Measurements from ENCODE around the gene BAIAP2L2.
"Not testable (repeated sequence)": the region's sequence is repeated elsewhere in the genome, so short reads cannot be mapped to it uniquely, and the experiment has no call there.

Gene BAIAP2L2

DNA sequence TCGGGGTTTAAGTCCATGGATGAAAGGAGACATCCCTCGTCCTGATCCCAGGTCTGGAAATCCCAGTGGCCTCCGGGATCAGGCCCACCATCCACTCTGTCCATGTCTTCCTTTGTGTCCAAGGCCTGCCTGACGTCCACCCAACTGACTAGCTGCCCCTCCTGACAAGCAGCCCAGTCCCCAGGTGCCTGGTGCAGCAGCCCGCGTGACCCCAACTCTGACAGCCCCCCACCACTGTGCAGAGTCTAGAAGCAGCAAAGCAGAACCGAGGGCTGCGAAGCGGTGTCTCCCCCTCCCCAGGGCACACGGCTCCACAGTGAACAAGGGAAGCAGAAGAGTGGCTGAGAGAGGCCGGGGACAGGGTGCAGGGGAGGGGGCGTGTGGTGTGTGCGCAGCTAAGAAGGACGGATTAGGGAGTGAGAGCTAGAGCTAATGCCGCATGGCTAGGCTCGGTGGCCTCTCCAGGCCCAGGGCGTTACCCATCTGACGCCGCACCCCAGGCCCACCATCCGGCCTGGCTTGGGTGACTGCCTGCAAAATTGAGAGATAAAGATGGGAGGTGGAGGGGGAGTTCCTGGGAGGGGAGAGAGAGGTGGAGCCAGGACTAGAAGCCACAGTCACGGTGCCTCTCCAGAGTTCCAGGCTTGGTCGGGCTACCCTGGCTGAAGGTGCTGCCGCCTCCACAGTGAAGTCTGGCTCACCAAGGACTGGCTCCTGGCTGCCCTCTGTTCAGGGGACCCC lies 16.6 kb upstream of the BAIAP2L2 start:
- DNase-seq, result peak; percentile 78

DNA sequence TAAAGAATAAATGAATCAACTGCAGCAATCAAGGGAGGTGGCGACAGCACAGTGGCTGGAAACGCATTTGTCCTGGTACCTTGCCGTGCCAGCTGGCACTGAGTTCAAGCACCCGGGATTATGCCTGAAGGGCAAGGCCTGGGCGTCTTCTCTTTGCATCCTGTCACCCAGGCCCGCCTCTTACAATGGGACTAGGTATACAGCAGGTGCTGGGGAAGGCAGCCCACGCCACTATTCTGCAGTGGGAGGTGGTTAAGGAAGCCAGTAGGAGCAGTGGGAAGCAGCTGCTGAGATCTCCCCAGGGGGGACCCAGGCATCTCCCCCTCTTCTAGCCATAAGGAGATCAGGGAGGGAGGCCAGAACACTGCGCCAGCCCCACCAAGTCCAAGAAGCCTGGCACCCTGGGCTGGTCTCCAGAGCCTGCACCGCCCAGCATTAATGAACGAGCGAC lies 15.3 kb upstream of the BAIAP2L2 start:
- no peak for DNase-seq

DNA sequence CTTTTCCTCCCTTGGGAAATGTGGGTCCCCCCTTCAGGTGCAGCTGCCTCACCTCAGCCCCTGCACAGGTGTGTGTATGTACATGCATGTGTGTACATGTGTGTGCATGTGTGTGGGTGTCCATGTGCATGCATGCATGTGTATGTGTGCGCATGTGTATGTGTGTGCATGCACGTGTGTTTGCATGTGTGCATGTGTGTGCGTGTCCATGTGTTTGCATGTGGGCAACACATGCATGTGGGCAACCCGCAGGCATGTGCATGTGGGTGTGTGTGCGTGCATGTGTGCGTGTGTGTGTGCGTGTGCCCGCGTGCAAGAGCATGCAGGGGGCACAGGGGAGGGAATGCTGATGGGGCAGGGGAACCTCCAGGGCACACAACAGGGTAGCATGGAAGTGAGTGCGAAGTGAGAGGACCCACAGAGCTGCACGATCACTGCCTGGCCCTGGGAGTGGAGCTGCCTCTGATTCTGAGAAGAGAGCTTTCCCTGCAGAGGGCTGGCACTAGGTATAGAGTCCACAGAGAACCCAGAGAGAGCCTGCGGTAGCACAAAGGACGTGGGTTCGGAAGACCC lies 14.6 kb upstream of the BAIAP2L2 start:
- DNase-seq, result no peak

DNA sequence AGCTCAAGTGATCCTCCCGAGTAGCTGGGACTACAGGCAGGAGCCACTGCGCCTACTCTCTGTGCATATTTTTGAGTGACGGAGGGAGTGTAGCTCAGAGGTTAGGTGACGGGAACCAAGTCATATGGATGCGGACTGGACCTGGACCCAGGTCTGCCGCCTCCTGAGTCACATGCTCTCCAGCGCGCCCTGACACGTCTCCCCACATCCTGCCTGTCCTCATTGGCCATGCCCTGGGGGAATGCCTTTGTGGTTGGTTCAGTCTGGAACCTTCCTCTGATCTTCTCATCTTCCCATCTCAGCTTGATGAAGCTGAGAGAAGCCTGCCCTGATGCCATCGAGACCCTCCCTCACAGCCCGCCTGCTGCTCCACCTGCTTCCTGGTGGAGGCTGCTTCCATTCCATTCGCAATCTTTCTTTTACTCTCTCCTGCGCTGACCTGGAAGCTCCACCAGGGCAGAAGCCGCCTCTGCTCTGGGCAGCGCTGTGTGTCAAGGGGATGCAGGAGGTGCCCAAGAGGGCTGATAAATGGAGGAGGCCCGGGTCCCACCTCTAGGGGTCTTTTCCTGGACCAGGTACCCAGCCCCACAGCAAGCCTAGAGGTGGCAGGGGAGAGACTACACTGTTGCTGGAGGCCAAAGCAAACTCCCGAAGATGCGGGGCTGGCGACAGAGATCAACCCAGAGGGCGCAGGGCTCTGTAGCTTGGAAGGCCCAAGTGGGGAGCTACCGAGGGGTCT lies 13.9 kb upstream of the BAIAP2L2 start:
- no peak for DNase-seq

DNA sequence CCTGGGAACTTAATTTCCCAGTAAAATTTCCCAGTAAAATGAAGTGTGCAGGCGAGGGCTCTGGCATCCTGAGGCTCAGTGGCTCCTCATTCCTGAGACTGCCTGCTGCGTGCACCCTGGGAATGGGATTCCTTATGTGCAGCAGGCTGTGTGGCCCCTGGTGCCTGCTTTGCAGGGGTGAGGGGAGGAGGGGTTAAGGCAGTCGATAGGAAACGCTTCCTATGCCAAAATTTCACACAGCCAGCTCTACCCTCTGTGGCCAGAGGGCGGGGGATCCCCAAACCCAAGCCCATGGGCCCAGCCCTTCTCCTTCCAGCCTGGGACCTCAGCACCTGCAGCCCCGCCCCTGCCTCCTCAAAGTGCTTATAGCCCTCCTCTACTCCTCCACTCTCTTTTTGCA lies 12.1 kb upstream of the BAIAP2L2 start:
- no peak for DNase-seq

DNA sequence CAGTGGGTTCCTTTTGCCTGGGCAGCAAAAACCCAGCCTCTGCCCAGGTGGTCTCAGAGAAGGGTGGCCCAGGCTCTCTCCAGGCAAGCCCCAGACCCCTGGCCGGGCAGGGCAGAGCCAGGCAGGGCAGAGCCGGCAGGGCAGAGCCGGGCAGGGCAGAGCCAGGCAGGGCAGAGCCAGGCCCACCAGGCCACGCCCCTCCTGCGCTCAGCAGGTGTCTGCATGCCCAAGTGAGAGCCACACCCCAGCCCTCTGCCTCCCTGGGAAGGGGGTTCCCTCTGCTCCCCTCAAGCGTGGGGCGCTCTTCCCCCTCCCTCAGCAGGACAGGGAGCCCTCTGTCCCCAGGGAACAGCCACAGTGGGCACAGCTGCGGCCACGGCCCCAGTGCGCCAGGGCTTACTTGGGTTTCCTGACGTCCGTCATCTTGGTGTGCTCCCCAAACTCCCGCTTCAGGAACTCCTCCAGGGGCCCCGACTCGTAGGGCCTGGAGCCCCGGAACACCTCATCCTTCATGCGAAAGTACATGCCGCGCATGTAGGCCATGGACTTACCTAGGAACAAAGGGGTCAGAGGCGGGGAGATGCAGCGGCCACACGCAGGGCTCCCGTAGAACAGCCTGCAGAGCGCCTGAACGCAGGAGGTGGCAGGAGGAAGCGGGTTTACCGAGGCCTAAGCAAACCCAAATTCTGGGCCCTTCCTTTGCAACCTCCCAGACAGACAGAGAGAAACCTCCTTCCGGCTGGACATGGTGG lies 10.1 kb upstream of the BAIAP2L2 start:
- no peak for DNase-seq

DNA sequence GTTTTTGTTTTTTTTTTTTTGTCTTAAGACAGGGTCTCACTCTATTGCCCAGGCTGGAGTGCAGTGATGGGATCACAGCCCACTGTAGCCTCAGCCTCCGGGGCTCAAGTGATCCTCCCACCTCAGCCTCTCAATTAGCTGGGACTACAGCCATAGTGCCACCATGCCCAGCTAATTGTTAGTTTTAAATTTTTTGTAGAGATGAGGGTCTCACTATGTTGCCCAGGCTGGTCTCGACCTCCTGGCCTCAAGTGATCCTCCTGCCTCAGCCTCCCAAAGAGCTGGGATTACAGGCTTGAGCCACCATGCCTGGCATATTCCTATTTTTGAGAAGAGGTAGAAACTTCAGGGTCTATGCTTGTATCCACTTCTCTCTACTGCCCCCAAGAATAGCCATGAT lies 8.3 kb upstream of the BAIAP2L2 start:
- DNase-seq, result not testable (repeated sequence)

DNA sequence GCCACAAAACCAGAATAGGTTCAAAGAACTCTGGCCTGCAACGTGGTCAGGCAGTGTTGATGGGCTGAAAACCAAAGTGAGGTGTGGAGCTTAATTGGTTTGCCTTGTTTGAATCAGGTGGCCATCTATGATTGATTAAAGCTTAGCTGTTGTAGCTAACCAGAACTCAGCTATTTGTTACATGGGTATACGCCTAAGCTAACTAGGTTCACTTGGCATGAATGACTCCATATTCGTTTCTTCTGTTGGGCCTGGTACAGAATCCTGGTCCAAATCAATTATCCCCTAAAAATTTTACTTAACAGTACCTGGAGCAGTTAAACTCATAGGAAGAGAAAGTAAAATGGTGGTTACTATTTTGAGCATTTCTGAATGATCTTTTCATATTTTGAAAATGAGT lies 7.7 kb upstream of the BAIAP2L2 start:
- DNase-seq, result no peak

DNA sequence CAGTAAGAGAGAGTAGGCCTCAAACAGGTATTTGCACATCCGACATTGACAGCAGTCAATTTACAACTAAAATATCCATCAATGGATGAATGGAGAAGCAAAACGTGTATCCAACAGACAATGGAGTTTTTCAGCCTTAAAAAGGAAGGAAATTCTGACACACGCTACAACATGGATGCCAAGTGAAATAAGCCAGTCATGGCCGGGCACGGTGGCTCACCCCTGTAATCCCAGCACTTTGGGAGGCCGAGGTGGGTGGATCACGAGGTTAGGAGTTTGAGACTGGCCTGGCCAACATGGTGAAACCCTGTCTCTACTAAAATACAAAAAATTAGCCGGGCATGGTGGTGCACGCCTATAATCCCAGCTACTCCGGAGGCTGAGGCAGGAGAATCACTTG lies 7.1 kb upstream of the BAIAP2L2 start:
- not testable (repeated sequence) for DNase-seq

DNA sequence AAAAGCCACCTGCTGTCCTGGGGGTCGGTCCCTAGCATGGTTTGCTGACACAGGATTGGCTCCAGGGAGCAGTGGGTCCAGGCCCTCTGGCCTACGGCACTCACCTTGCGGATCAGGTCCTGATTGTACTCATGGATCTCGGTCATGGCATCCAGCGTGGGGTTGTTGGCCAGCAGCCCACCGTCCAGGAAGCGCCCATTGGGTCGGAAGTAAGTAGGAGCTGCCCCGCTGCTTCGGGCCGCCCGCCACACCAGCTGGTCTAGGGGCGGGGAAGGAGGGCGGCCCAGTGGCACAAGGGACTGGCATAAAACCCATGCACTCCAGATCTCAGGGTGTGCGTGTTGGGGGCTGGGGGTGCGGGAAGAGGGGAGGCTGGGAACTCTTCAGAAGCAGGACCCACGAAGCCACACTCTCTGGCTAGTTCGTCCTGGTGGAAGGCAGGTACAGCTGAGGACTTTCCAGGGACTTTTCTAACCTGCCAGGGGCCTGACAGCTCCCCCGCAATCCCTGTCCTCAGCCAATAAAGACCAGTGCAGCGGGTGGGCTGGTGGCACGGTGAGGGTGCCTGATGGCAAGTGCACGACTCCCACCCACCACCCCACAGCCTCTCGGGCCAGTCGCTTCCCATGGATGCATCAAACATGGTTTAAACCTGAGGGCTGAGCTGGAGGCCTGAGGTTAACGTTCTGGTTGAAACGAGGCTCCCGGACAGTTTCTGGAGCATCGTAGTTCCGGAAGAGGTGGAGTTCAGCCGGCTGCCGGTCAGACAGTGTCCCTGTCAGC lies 5.1 kb upstream of the BAIAP2L2 start:
- no peak for DNase-seq

DNA sequence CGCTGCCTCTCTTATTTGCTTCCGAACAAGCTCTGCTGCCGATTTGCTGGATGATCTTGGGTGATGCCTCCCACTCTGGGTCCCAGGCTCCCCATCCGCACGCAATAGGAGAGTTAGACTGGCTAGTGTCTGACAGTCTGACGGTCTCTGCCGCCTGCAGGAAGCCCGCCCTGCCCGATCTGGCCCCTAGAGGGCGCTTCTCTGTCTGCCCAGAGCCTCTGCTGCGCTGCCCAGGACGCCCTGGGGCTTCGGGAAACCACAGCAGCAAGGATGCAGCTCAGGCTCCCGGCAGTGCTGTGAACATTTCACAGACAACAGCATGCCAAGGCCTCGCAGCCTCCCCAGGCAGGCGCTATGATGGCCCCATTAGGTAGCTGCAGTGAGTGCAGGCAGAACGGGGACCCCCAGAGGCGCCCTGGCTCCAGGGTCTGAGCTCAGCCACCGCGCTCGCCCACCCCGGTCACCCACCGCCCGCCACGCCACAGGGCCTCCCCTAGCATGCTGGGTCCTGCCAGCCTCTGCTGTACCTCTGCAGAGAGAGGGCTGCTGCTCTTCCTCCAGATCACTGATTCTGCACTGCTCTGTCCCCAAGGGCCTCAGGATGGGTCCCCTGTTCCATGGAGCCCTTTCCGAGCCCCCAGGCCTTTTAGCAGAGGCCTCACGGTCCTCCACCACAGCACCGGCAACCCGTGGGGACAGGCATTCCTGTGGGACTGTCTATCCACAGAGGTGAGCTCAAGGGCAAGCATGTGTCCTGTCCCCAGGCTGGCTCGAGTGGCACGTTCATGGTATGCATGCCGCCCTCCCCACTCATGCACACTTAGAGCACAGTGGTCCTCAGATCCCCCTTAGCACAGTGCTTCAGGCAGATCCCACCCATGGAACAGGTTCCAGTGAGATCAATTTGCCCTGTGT lies 4.3 kb upstream of the BAIAP2L2 start:
- DNase-seq, result peak; percentile 76

DNA sequence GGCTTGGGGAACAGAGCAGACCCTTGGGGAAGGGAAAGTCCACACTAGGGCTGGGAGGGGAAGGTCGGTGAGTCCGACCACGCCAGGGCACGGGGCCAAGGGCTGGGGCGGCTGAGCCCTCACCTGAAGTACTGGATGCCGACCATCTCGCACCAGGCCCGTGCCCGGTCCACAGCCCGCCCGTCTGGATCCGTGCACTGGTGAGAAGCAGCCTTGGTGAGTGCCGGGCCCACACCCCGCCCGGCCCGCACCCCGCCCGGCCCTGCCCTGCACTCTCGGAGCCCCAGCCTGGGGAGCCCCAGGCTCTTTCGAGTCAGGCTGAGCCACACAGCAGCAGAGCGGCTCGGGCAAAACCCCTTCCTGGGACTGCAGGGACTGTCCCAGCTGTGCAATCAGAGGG lies 1.9 kb upstream of the BAIAP2L2 start:
- DNase-seq, result no peak

DNA sequence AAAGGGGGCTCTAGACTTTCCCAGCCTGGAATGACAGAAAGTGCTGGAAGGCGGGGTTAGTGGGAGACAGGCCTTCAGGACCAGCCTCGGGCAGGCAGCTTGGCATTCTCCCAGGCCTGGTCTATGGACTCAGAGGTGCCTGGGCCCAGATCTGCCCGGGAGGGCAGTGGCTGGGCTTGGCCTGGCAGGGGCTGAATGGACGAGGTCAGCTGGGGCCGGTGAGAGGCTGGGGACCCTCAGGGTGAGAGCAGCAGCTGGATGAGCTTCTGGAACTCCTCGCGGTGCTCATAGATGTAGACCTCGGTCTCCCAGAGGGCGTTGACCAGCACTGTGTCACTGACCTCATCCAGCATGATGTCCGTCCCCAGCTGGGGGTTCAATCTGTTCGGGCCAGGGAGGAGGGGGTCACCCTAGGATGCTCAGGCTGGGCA lies 1.5 kb upstream of the BAIAP2L2 start:
- no peak for DNase-seq

DNA sequence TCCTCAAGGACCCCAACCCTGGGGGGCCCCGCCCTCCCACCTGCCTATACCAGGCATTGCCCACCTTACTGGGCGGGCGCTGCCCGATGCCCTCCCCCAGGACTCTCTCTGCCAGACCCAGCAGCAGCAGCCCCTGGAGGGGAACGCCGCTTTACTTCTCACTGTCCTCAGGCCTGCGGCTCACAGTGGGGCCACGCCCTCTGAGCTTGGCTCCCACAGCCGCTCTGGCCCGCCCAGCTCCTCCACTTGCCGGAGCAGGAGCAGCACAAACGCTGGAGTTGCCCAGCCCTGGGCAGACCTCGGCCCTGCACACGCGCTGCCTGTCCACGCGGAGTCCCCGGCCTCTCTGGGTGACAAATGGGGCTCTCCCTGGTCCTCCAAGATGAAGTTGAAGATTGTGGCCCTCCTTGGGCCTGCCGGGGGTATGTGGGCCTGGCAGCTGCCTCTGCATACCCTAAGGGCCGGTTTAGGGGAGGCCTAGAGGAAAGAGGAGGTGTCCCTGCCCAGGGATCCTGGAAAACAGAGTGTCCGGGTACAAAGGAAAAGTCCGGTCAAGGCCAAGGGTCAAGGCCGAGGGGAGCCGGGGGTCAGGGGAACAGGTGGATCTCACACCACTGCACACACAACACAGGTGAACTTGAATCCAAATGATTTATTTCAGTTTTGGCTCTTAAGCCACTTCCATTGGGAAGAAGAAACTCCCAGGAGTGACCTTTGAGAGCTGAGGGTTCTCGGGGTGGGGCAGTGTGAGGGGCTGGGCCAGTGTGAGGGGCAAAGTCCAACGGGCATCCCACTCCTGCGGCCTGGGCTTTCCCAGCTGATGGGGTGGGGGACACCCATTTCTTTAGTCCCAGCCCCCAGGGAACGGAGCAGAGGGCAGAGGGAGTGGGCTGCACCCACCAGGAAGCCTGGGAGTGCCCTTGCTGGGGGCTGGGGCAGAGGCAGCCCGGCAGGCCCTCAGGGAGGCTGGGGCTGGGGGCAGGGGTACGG lies 674 bp upstream of the BAIAP2L2 start:
- DNase-seq, result no peak

DNA sequence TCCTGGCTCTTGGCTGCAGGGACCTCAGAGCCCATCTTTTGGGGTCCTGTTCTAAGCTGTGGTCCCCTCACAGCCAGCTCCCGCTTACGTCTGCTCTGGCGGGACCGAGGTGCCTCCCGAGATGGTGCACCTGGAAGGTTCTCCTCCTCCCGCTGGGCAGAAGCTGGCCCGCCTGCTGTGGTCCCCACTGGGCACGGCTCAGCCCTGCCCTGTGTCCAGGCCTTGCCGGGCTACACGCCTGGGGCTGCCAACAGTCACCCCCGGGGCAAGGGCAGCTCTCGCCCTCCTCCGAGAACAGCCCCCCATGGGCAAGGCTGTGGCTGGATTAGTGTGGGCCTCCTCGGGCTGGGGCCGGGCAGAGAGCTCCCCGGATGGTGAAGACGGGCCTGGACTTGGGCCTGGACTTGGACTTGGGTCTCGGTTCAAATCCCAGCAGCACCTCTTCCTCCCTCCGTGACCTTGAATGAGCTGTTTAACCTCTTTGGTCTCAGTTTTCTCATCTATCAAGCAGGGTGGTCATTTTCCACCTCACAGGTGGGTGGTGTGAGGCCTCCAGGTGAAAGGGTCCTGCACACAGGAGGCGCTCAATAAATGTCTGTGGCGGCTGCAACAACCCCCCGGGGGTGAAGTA lies 998 bp downstream of the BAIAP2L2 start:
- DNase-seq, result peak; percentile 10

DNA sequence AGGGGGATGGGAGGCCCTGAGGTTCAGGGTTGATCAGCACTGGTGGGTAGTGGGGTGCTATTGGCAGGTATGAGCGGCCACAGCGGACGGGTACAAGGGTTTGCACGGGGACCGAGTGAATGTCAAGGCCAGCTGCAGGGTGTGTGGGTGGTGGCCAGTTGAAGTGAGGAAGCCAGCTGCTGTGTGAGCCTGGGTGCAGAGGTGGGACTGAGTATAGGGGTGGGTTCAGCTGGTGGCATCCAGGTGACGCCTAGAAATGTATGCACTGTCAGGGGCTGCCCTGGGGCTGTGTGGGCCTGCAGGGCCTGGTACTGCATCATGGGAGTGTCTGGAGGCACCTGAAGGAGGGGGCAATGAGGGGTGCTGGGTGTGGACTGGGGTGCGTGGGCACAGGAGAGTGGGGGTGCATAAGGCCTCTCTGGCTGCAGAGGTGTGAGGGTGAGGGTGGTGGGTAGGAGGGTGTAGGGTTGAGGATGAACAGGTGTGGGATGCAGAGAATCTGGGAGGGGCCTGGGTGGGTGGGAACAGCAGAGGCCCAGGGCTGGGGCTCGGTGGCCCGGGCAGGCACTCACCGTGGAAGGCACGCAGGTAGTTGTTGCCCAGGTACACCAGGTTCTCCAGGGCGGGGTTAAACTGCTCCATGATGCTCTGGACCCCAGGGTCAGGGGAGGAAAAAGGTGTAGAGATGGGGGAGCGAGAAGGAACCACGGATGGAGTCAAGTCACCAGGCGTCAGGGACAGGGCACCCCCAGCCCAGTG lies 1.7 kb downstream of the BAIAP2L2 start:
- no peak for DNase-seq

DNA sequence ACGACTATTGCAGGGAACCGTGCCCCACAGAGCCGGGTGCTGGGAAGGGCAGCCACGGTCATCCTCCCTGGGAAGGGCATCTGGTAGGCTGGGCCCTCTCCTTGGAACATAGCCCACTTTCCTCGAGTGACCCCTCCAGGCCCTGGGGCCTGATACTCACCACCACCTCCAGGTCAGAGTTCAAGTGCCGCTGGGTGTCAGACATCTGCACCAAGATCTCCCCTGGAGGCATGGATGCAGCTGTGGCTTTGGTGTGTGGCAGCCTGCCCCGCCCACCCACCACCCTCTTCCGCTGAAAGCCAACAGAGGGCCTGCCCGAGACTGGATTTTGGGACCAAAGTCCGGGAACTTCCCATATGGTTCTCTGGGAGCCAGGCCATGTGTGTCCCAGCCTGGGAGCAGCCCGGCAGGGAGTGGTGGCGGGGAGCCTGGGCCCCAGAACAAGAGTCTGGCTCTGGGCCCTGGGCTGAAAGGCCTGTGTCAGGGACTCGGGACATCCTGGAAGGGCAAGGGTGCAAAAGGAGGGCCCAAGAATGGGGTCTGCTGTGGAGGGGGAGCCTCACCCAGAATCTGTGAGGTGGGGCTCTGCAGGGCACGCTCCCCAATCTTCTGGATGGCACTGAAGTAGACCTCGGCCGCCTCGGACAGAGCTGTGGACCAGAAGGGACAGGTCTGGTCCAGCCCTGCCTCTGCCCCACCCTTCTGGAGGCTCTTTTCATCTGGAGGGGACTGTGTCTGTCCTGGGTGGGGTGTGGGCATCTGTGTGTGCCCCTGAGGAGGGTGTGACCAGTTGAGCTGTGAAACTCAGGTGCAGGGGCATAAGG lies 2.6 kb downstream of the BAIAP2L2 start:
- no peak for DNase-seq

All from NCI-H82 (cell line).